Thyroid gland (tissue), 4 donors: ENCODE data around the gene PCCA. TPM values are rescaled to one million over a fixed set of nuclear protein-coding genes. Genes with fewer than 3 reads are reported as not detected.

Experiments used
- DNase-seq, 2 donors: peaks; one replicate each; pipeline ENCODE4 v3.0.0-alpha.2; 2019
- H3K27ac ChIP-seq, 3 donors: fragments of 200-600 bp; sonication (generic); 1 replicate in 2 of 3; 2 replicates in 1 of 3; pipeline ENCODE4 v1.5.1; 2016 to 2019; ENCODE audit warnings: mild to moderate bottlenecking in 1 of 3, moderate library complexity in 1 of 3
- H3K27me3 ChIP-seq: fragments of 200-600 bp; sonication (generic); one replicate; pipeline ENCODE4 v1.5.1; 2019
- H3K36me3 ChIP-seq, 2 donors: fragments of 200-600 bp; sonication (generic); one replicate each; pipeline ENCODE4 v1.5.1; 2016 to 2019
- H3K4me1 ChIP-seq, 2 donors: fragments of 200-600 bp; sonication (generic); one replicate each; pipeline ENCODE4 v1.5.1; 2017 to 2019
- H3K4me3 ChIP-seq, 3 donors: fragments of 200-600 bp; sonication (generic); replicated peaks in 1 of 3; 1 replicate in 2 of 3; 2 replicates in 1 of 3; pipeline ENCODE4 v1.5.1; 2016; ENCODE audit warnings: mild to moderate bottlenecking in 1 of 3
- H3K9me3 ChIP-seq: fragments of 200-600 bp; sonication (generic); one replicate; pipeline ENCODE4 v1.5.1; 2017
- CTCF ChIP-seq, 6 experiments: fragments of 200-600 bp in 3 of 6; fragments of 450-650 bp in 3 of 6; sonication (generic) in 3 of 6; IDR thresholded peaks; one replicate each; pipeline ENCODE4 v1.5.1; 2016 to 2019; ENCODE audit warnings: antibody characterized with exemption in 6 of 6, mild to moderate bottlenecking in 2 of 6, inconsistent platforms in 1 of 6, moderate library complexity in 1 of 6
- POLR2A ChIP-seq, 2 donors: fragments of 450-650 bp; IDR thresholded peaks; one replicate each; pipeline ENCODE4 v1.6.1; 2017; ENCODE audit warnings: antibody characterized with exemption in 2 of 2, mild to moderate bottlenecking in 2 of 2, moderate library complexity in 1 of 2
- WGBS, 2 donors: methylation state at CpG; one replicate each; pipeline ENCODE4 v1.1.5; 2017; 5-methylcytosine and 5-hydroxymethylcytosine counted together
- intact Hi-C: fragments of 100-400 bp; cut with DNase I; formaldehyde crosslinking; loops from one replicate; pipeline ENCODE4 v1.15.1; 2023
- total RNA-seq, 4 donors: library from RNA; depleted of rRNA; stranded (reverse); fragments of >200 nt; gene quantifications; one replicate each; pipeline ENCODE4 v1.2.3, GENCODE V29; 2016

The PCCA gene
- total RNA-seq, 4 donors from 2014 or later: 54.3 to 95.2 (median 67.7) TPM

GRCh38 chr13:100520936-100521850 lies 432.3 kb downstream of the PCCA start:
- 79 to 86% methylated on average over 27 of the region's 27 CpGs for WGBS, 2 donors
- H3K27ac ChIP-seq: no peak overlapping the region
- no peak overlapping the region for H3K4me3 ChIP-seq
- H3K9me3 ChIP-seq: no peaks in the 10 kb centered on the region
- H3K4me1 ChIP-seq: no peaks in the 10 kb centered on the region
- no peak for DNase-seq
- intact Hi-C loops: no loop called here
- TF ChIP-seq POLR2A (IDR thresholded peaks at IDR 0.05) (no peak), CTCF (IDR thresholded peaks at IDR 0.05) (no peak)
- H3K27me3 ChIP-seq: no peaks in the 10 kb centered on the region
- H3K36me3 ChIP-seq: no peaks in the 10 kb centered on the region

DNA sequence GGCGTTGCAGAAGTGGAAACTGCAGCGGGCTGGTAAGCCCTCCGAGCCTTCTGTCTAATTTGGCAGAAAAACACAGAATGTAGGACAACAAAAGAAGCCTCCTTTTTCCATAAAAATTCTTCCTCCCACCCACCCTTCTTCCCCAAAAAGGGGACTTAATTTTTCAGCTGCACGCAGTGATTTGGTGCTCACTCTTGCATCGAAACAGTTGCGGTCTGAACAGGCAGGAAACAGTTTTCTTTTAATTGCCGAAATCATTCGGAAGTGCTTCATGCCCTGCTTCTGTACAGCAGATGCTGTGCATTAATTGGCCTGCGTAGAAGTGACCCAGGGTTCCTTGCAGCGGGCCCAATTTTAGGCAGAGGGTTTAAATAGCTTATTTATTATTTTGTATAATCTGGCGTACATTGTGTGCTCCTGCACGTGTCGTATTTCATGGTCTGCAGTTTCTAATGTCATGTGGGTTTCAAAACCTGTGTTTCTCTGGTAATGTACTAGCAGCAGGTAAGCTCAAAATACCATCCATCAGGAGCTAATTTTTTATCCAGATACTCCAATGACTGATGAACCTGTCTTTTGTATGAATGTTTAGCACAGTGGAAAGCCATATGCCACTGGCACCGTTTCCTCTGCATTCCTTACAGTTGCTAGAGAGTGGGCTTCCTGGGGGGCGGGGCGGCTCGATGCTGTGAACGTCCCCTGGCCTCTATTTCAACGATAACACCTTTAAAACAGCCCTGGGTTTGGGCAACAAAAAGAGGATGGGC lies 433.1 kb downstream of the PCCA start:
- Histone ChIP-seq H3K9me3 (no peaks in the 10 kb centered on the region), H3K4me3 (no peak overlapping the region), H3K4me1 (no peaks in the 10 kb centered on the region), H3K27ac (no peak overlapping the region), H3K27me3 (no peaks in the 10 kb centered on the region), H3K36me3 (no peaks in the 10 kb centered on the region)
- TF ChIP-seq POLR2A (IDR thresholded peaks at IDR 0.05) (no peak), CTCF (IDR thresholded peaks at IDR 0.05) (no peak)
- 90 to 94% methylated on average over 19 of the region's 19 CpGs for WGBS, 2 donors
- intact Hi-C loops: no loop called here
- no peak for DNase-seq

DNA sequence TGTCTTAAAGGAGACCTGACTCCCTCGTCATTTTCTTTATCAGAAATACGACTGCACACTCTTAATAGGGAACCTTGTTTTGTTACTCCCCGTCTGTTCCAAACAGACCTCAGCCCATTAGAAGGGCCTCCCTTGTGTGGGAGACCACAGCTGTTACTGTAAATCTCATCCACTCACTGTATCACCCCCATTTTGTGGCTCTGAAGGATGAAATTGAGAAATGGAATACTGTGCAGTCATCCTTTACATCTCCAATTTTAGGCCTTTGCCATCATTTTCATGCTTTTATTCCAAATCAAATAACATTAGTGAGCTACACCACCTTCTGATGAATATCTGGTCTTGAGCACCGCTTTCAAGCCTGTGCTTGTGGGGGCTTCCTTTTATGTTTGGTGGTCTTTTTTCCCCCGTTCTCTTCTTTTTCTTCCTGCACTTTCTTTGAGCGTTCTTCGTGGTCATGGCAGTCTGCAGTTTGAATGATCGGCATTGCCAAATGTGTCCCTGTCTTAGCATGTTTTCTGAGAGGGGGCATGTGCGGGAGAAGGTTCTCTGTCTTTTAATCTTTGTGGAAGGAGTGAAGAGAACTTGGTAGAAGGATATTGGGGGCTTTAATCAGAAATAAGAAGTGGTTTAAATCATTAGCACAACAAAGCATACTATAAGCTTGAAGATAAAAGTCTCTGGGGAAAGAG lies 433.9 kb downstream of the PCCA start:
- intact Hi-C loops: no loop called here

DNA sequence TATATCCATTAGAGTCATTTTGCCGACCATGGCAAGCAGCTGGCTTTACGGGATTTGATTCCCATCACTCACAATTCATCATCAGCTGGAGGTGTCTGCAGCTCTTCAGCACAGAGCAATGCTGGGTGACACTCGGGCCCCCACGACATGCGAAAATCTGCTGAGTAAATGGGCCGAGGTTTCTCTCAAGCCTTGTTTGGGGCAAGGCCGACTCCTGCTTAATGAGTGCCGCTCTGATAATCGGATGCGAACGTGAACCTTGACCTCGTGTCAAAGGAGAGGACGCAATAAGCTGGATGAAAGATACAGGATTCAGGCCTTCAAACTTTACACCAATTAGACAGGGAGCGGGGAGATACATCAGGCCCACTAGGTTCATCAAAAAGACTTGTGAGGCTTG lies 434.5 kb downstream of the PCCA start:
- Histone ChIP-seq H3K27ac (no peak overlapping the region), H3K9me3 (no peaks in the 10 kb centered on the region), H3K4me3 (no peak overlapping the region), H3K36me3 (no peaks in the 10 kb centered on the region), H3K4me1 (no peaks in the 10 kb centered on the region), H3K27me3 (no peaks in the 10 kb centered on the region)
- intact Hi-C loops: no loop called here
- no peak for DNase-seq
- no peak for TF ChIP-seq POLR2A (IDR thresholded peaks at IDR 0.05)
- no peak for TF ChIP-seq CTCF (IDR thresholded peaks at IDR 0.05)
- 93 to 97% methylated on average over 14 of the region's 14 CpGs for WGBS, 2 donors

More for the DNA sequence above, 433.9 kb downstream of the PCCA start:
- no peak overlapping the region for H3K4me3 ChIP-seq
- DNase-seq: no peak
- no peaks in the 10 kb centered on the region for H3K4me1 ChIP-seq
- no peaks in the 10 kb centered on the region for H3K36me3 ChIP-seq
- no peaks in the 10 kb centered on the region for H3K27me3 ChIP-seq
- no peak overlapping the region for H3K27ac ChIP-seq
- no peaks in the 10 kb centered on the region for H3K9me3 ChIP-seq
- TF ChIP-seq CTCF (IDR thresholded peaks at IDR 0.05) (no peak), POLR2A (IDR thresholded peaks at IDR 0.05) (no peak)
- WGBS, 2 donors: 97 to 98% methylated on average over 9 of the region's 9 CpGs
